HG03095 (cell line): Measurements from ENCODE around the gene DIP2A.

Experiments
- ATAC-seq: cut with Tn5 transposase; IDR thresholded peaks from one replicate; pipeline ENCODE4 v1.9.1; 2021; ENCODE audit warnings: moderate library complexity; ENCODE audit not compliant: unreplicated experiment

DIP2A gene

DNA sequence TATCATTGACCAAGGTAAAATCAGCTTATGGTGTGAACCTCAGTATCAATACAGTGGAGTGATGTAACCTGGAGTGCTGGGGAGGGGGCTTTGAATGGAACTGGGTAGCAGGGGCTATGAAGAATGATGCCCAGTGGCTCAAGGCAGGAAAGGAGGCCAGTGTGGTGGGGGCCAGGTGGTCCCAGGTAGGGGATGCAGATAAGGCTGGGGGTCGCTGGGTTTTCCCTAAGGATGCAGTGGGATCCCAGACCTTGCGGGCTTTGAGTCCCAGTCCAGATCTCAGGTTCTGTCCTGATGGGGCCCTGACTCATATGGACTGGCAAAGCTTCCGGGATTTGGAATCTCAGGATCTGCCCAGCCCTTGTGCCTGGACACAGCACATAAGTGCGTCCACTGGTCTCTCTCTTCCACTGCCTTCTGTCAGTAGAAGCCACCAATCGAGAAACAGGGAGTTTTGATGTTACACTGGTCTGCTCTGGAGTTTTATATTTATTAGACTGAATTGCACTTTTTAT, 94.2 kb downstream of the DIP2A start:
- ATAC-seq, result no peak

DNA sequence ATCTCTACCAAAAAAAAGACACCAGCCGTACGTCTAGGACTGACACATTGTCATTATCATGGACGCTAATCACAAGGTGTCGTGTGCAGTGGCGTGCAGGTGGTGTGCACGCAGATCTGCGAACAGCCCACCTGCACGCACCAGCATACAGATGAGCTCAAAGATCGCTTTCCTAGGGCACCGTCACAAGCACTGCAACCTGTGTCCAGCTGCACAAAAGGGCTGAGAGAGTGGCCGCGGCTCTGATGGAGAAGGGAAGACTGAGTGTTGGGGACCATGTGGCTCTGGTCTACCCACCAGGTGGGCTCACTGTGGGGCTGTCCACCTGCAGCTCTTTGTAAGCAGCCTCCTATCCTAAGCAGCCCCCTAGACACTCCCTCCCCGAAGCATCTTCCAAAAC, 95.3 kb downstream of the DIP2A start:
- ATAC-seq, result no peak

DNA sequence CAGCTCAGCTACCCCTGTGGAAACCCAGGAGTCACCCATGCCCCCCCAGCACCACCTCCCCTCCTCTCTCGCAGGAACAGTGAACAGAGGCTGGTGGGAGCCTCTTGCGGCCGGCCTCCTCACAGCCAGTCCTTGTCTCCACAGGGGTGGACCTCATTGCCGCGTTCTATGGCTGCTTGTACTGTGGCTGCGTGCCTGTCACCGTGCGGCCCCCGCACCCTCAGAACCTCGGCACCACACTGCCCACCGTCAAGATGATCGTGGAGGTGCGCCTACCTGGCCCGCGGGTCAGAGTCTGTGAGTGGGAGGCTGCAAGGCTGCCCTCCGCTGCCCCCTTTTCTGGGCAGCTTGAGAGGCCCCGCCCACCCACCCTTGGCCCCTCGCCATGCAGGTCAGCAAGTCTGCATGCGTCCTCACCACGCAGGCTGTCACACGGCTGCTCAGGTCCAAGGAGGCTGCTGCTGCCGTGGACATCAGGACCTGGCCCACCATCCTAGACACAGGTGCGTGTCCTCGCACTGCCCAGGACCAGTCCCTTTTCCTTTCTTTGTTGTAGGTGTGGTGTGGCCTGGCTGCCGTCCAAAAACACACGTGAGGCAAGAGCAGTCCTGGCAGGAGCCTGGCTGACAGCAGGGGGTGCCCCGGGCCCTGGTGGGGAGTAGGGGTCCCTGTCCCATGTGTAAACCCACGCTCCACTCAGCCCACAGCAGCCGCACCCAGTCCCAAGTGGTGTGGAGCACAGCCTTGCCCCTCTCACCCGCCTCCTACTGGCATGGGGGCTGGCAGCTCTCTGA, 95.9 kb downstream of the DIP2A start:
- no peak for ATAC-seq

DNA sequence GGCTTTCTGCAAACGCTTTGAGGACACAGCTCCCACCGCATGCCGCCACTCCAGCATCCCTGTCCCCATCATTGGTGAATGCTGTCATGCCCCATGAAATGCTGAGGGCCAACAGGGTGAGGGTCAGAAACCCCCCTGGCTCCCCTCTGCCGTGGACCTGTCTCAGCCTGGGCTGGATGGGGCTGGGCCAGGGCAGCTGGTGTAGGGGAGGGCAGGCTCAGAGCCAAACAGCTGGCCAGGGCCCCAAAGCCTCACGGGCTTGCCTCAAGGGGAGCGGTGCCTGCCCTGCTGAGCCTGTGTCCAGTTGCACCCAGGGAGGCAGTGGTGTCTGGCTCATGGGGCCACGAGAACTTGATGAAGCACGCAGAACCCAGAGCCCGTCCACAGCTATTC, 96.5 kb downstream of the DIP2A start:
- no peak for ATAC-seq

DNA sequence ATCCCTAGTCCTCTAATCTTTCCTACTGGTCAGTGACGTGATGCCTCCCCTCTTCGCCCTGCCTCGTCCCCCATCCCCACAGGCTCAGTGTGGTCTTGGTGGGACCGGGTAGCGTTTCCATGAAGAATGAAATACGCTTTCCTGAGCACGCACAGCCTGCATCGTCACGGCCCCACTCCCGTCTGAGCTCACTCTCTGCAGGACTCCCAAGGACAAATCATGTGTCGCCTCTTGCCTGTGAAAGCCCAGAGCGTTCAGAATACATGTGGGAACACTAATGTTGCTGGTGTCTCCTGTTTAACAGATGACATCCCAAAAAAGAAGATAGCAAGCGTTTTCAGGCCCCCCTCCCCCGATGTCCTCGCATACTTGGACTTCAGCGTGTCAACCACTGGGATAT, 97.0 kb downstream of the DIP2A start:
- no peak for ATAC-seq

DNA sequence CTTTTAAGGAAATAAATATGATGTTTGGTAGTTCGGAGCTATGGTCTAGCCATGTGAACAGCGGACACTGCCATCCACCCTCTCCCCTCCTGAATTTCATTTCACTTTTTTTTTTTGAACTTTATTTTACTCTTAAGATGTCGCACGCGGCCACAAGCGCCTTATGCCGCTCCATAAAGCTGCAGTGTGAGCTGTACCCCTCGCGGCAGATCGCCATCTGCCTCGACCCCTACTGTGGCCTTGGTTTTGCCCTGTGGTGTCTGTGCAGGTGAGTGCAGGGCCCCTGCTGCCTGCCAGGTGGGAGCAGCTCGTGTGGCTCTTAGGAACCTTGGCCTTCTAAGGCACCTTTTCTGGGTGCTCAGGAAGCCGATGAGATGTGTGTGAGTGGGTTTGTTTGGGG, 98.1 kb downstream of the DIP2A start:
- no peak for ATAC-seq

DNA sequence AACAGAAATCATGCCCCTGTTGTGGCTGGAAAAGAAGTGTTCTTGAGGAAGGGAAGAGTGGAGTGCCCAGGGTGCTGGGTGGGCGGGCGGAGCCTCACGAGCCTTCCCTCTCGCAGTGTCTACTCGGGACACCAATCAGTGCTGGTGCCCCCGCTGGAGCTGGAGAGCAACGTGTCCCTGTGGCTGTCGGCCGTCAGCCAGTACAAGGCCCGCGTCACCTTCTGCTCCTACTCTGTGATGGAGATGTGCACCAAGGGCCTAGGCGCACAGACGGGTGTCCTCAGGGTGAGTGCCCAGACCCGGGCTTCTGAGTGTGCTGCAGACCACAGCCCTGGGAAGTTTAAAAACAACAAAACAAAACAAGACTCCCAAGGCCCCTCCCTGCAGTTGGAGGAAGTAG, 98.8 kb downstream of the DIP2A start:
- no peak for ATAC-seq

DNA sequence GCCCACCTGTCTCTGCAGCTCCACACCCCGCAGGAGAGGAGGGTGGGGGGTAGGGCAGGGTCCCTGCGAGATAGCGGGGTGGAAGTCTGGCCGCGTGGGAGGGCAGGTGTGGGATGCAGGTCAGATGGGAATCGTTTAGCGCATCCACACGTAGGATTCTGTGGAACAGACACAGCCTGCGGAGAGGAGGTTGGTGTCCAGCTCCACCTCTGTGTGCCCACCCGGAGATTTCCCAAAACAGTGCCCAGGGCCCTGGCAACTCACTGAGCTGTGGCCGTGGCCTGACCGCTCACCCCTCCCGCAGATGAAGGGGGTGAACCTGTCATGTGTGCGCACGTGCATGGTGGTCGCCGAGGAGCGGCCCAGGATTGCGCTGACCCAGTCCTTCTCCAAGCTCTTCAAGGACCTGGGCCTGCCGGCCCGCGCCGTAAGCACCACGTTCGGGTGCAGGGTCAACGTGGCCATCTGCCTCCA, 99.3 kb downstream of the DIP2A start:
- no peak for ATAC-seq

DNA sequence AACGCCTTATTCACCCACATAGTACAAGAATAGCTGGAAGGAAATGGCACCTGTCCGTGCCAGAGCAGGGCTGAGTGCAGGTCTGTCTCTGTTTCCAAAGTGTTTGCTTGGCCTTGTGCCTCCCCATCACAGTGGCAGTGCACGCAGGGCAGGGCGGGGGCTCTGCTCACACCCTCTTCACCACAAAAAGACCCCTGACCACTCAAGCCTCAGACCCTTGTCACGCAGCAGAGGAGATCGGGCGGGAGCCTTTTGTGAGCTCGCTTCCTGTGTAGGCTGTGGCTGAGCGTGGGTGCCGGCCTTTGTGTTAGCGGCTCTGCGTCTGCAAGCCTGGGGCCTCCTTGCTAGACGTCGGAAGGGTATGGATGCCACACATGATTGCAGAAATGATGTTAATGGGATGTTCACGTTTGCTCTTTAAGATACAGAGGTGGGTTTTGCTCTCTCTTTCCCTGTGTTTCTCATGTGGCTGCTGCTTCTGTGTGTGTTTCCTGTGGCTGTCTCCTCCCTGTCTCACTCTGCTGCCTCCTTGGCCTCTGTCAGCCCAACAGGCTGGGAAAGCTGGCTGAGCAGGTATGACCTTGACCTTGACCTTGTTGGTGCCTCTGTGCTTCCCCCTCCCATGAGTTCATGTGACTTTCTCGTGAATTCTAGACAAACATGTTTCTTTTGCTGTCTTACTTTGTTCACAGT, 100.7 kb downstream of the DIP2A start:
- ATAC-seq, result no peak

DNA sequence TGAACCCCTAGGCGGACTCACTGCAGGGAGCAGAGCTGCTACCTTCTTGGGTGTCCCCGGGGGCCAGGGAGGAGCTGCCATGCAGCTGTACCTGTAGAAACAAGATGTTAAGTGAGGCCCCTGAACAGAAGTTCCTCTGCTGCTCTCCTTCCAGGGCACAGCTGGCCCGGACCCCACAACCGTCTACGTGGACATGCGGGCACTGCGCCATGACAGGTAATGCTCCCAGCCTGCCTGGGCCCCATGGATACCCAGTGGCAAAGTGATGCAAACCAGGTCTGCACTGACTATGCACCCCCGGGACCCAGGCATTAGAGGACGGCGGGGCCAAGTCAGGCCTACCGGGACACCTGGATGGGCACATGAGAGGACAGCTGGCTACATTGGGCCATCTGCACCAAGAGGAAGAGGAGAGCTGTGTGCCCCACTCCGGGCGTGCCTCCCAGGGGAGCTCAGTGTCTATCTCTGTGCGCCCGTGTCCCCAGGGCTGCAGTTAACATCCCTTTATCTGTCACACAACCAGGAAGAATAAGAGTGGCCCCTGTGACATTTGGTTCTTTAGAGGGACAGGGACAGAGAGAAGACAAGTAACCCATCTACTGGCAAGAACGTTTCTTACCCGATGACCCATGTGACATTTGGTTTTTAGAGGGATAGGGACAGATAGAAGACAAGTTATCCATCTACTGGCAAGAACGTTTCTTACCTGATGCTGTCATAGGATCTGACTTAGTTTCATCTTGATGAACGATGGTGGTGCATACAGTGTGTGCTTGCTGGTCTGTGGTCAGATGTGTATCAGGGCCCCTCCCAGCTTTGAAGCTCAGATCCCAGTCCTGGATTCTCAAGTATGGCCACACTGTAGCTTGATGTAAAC, 102.1 kb downstream of the DIP2A start:
- ATAC-seq, result no peak

DNA sequence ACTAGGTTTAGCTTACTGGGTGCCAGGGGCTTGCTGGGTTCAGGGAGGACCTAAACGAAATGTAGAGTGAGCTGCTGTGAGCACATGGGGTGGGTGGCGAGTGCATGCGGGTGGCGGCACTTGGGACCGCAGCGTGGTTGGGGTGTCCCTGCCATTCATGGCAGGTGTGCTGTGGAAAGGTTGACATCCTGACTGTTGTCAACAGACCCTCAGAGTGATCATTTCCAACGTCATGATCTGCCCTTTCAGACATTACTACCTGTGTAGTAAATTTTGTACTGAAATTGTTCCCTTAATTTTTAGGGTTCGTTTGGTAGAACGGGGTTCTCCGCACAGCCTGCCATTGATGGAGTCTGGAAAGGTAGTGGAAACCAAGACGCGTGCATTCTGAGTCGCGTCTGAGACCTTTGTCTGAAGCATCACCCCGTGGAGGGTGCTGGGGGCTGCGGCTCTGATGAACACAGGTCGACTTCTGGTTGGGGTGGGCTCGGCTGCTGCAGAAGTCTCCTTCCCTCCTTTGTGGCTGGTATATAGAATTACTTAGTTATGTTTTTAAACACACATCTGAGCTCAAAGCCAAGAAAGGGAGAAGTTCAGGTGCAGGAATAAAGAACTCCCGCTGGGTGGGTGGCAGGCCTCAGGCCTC, 102.9 kb downstream of the DIP2A start:
- ATAC-seq, result no peak

DNA sequence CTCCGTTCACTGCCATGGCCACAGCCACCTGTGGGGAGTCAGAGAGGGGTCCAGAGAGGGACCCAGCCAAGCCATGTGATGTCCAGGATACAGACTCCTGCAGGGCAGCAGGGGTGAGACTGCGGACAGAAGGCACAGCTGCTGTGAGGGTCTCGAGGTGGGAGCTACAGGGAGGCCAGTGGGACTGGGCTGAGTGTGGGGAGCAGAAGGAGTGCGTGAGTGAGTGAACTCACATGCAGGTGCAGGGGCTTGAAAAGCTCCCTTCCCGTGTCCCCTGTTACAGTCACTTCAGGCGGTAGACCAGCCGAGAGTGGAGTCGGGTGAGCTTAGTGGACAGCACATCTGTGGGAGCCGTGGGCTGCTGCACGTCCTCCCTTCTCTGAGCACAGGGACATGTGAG, 103.8 kb downstream of the DIP2A start:
- ATAC-seq, result no peak

DNA sequence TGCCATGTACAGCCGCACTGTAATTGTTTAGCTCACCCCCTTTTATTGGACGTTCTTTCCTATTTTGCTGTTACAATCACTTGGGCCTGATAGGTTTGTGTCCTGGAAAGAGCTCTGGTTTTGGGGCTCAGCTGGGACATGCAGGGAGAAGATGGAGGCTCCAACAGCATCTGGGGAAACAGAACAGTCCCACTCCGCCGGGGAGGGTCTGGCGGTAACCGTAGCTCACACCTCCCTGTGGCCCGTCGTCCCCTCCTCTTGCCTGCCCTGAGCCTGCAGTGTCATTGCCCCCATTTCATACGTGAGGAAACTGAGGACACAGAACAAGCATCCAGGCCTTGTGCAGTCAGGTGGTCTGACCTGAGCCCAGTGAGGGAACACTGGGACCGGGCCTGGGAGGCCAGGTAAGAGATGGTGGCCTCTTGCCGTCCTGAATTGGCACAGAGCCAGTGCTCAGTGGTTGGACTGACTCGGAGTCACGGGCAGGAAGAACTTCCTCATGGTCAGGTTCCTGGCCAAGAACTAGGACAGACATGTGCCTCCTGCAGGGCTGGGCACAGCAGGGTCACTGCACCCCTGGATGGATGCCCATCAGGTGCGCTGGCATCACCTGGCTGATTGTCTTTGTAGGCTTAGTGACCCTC, 104.4 kb downstream of the DIP2A start:
- no peak for ATAC-seq

DNA sequence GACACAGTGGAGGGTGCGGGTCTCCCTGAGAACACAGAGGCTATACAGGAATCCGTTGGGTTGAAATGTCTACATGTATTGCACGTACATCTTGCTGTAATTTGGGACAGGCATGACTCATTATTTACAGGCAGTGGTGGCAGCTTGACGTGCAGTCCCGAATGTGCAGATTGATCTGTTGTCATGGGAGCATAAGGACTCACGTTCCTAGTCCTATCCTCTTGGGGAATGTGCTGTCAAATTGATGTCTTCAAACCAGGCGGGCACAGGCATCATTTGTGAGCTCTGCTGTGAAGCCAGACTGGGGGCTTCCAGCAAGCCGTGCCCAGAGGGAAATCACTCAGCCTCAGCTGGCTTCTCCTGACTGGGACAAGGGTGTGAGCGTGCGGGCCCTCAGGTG, 105.7 kb downstream of the DIP2A start:
- ATAC-seq, result no peak

DNA sequence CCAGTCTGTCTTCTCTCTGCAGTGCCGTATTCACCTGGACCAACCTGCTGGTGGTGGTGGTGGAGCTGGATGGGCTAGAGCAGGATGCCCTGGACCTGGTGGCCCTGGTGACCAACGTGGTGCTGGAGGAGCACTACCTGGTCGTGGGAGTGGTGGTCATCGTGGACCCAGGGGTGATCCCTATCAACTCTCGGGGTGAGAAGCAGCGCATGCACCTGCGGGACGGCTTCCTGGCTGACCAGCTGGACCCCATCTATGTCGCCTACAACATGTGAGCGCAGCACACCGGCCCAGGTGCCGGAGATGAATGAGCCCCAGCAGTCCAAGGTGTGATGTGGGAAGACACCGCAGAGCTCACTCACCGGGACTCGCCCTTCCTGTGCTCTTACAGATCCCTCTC, 108.7 kb downstream of the DIP2A start:
- ATAC-seq, result no peak

DNA sequence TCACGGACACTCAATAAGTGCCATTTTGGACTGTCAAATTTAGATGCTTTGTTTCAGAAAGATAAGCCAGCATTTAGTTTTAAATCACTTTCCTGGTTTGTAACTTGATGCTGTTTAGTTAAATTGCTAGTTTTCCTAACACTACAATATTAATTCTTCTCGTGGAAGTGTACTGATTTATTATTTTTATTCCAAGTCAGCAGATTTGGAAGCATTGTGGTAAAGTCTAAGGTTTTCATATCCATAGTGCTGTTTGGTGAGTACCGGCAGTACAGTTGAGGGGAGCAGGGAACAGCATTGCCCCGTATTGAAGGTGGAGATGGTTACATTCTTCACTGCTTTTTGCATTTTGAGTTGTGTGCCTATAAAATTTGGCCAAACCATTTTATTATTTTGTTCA, 109.9 kb downstream of the DIP2A start:
- ATAC-seq, result no peak

DNA sequence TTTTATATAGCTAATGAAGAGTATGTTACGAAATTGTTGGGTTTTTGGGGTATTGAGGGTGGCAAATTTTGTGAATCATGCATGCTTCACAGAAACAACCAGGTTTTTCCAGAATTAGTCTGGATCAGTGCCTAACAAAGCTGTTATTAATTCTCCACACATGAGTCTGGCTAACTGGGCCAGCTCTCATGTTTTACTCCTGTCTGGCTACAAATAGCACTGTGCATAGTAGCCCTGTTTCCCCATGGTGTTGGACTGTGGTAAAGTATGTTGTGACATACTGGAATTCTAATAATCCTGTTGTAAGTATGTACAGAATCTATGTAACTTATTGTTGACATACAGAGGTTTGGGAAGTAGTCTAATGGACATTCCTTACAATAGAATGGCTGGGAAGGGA, 110.4 kb downstream of the DIP2A start:
- ATAC-seq, result no peak

DNA sequence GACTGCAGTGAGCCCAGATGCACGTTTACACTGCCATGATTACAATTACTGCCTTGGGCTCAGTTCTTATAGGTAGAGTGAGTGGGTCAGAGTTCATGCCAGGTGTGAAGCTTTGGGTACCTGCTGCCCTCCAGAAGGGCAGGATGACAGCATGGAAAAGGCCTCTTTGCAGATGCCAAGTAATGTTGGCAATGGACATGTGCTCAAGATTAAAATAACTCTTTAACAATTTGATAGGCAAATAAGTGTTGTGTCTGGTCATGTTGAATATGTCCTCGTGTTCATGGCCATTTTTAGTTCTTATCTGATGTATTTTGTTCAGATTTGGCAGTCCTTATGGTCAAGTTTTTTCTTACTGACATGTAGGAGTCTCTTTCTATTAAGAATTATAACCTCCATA, 111.4 kb downstream of the DIP2A start:
- ATAC-seq, result no peak

DNA sequence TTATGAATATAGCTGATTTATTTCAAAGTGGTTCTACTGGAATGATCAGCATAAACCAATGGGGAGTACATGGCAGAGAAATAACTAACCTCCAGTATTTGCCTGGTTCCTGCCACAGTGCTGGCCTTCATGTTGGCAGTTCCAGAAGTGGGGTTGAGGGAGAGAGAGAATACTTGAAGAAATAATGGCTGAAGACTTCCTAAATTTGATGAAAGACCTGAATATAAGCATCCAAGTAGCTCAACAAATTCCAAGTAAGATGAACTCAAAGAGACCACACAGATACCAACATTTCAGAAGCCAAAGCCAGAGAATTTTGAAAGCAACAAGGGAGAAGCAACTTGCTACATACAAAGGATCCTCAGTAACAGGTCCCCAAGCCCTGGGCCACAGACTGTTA, 111.9 kb downstream of the DIP2A start:
- ATAC-seq, result no peak

DNA sequence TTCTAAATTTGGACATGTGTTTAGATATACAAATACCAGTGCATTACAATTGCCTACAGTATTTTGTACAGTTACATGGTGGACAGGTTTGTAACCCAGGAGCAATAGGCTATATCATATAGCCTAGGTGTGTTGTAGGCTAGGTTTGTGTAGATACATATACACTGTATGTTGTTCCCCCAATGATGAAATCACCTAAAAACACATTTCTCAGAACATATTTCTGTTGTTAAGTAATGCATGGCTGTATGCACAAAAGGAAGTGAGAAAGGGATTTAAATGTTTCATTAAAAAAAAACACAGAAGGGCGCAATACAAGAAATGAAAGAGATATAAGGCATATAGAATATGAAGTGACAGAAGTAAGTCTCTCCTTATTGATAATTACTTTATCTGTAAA, 114.2 kb downstream of the DIP2A start:
- ATAC-seq, result no peak
